ENCODE measurements around the gene SPATA31E1. TPM values are rescaled to one million over a fixed set of nuclear protein-coding genes. Genes with fewer than 3 reads are reported as not detected.
"Not testable (repeated sequence)": the region's sequence is repeated elsewhere in the genome, so short reads cannot be mapped to it uniquely, and the experiment has no call there.

The SPATA31E1 gene
- total RNA-seq, 2 donors from 2014 or later, result not detected

- Histone ChIP-seq H3K9me3 (no peaks in the 10 kb centered on the region), H3K27me3 (no peaks in the 10 kb centered on the region), H3K4me3 (no peak overlapping the region), H3K27ac (no peak overlapping the region), H3K4me1 (no peaks in the 10 kb centered on the region), H3K36me3 (no peaks in the 10 kb centered on the region)
- no peak for TF ChIP-seq CTCF (IDR thresholded peaks at IDR 0.05)
- peak; percentile 56 for DNase-seq (ENCODE audit: low spot score)
Measured at GRCh38 chr9:87890837-87891236, 8.2 kb downstream of the SPATA31E1 start.

- no peak for TF ChIP-seq CTCF (IDR thresholded peaks at IDR 0.05)
- Histone ChIP-seq H3K27me3 (no peaks in the 10 kb centered on the region), H3K9me3 (no peaks in the 10 kb centered on the region), H3K27ac (no peak overlapping the region), H3K4me3 (no peak overlapping the region), H3K36me3 (no peaks in the 10 kb centered on the region), H3K4me1 (no peaks in the 10 kb centered on the region)
- DNase-seq (ENCODE audit: low spot score), result no peak
Measured at GRCh38 chr9:87891754-87892153, 9.1 kb downstream of the SPATA31E1 start.

- no peaks in the 10 kb centered on the region for H3K4me1 ChIP-seq
- H3K27ac ChIP-seq, result no peak overlapping the region
- H3K36me3 ChIP-seq, result no peaks in the 10 kb centered on the region
- H3K27me3 ChIP-seq, result no peaks in the 10 kb centered on the region
- no peak overlapping the region for H3K4me3 ChIP-seq
- no peaks in the 10 kb centered on the region for H3K9me3 ChIP-seq
- TF ChIP-seq CTCF (IDR thresholded peaks at IDR 0.05), result no peak
- DNase-seq (ENCODE audit: low spot score), result no peak
Measured at GRCh38 chr9:87892956-87893355, 10.3 kb downstream of the SPATA31E1 start.

GRCh38 chr9:87894998-87895625, 12.4 kb downstream of the SPATA31E1 start:
- Histone ChIP-seq H3K36me3 (no peaks in the 10 kb centered on the region), H3K27me3 (no peaks in the 10 kb centered on the region), H3K4me1 (no peaks in the 10 kb centered on the region), H3K4me3 (no peak overlapping the region), H3K27ac (no peak overlapping the region), H3K9me3 (no peaks in the 10 kb centered on the region)
- no peak for DNase-seq (ENCODE audit: low spot score)
- no peak for TF ChIP-seq CTCF (IDR thresholded peaks at IDR 0.05)

GRCh38 chr9:87896891-87897290, 14.2 kb downstream of the SPATA31E1 start:
- Histone ChIP-seq H3K4me1 (no peaks in the 10 kb centered on the region), H3K9me3 (peaks cover 0 to 3% of the 10 kb centered on the region in 2 donors), H3K4me3 (no peak overlapping the region), H3K36me3 (no peaks in the 10 kb centered on the region), H3K27ac (no peak overlapping the region), H3K27me3 (no peaks in the 10 kb centered on the region)
- DNase-seq (ENCODE audit: low spot score), result no peak
- no peak for TF ChIP-seq CTCF (IDR thresholded peaks at IDR 0.05)

GRCh38 chr9:87898151-87898550, 15.5 kb downstream of the SPATA31E1 start:
- Histone ChIP-seq H3K27me3 (no peaks in the 10 kb centered on the region), H3K4me1 (no peaks in the 10 kb centered on the region), H3K4me3 (no peak overlapping the region), H3K27ac (no peak overlapping the region), H3K36me3 (no peaks in the 10 kb centered on the region), H3K9me3 (peaks cover 0 to 15% of the 10 kb centered on the region in 2 donors)
- DNase-seq (ENCODE audit: low spot score), result no peak
- TF ChIP-seq CTCF (IDR thresholded peaks at IDR 0.05), result no peak

- H3K27me3 ChIP-seq; DNase-seq (ENCODE audit: low spot score); H3K36me3 ChIP-seq: not testable (repeated sequence)
Measured at GRCh38 chr9:87902371-87902770, 19.7 kb downstream of the SPATA31E1 start.

More at GRCh38 chr9:87902371-87902770, 19.7 kb downstream of the SPATA31E1 start:
- peaks cover 0 to 20% of the 10 kb centered on the region in 2 donors for H3K9me3 ChIP-seq
- not testable (repeated sequence) for H3K4me3 ChIP-seq, H3K4me1 ChIP-seq, H3K27ac ChIP-seq

Data from right atrium auricular region (tissue), 2 donors.